B cell (primary cell): Measurements from ENCODE around the gene ARPP21. TPM values are rescaled to one million over a fixed set of nuclear protein-coding genes. Genes with fewer than 3 reads are reported as not detected.

Source experiments
- ATAC-seq: fragments of 200-7000 bp; cut with Tn5 transposase; one replicate; pipeline ENCODE4 v1.10.0; 2021; ENCODE audit warnings: low read depth, mild to moderate bottlenecking, moderate number of reproducible peaks, moderate library complexity
- CTCF ChIA-PET: fragments of 350-600 bp; sonication (Branson Sonifier 250); formaldehyde crosslinking; loops from one replicate; lab custom pipeline; 2021; ENCODE audit warnings: antibody characterized with exemption, inconsistent platforms; lab: Charles Lee
- POLR2A ChIA-PET: fragments of 350-600 bp; sonication (Branson Sonifier 250); formaldehyde crosslinking; loops from one replicate; lab custom pipeline; 2021; ENCODE audit warnings: antibody characterized with exemption; lab: Charles Lee
- DNase-seq: peaks from one replicate; pipeline ENCODE4 v3.0.0; 2013
- H2AFZ ChIP-seq: 2 replicates; pipeline ENCODE4 v1.6.1; 2012; ENCODE audit warnings: mild to moderate bottlenecking, low read depth, low read length; ENCODE audit not compliant: insufficient read depth, poor library complexity, severe bottlenecking
- H3K27ac ChIP-seq, 2 donors: 1 replicate in 1 of 2; 2 replicates in 1 of 2; pipeline ENCODE4 v1.5.1; 2012 to 2013; ENCODE audit warnings: low read length in 2 of 2, mild to moderate bottlenecking in 2 of 2, moderate library complexity in 1 of 2
- H3K27me3 ChIP-seq, 4 experiments: fragments of 200-600 bp in 1 of 4; sonication (generic) in 1 of 4; replicated peaks in 1 of 4; 1 replicate in 2 of 4; 2 replicates in 2 of 4; pipeline versions ENCODE4 v1.6.1 to v1.7.0; 2013 to 2016; ENCODE audit warnings: low read length in 3 of 4, mild to moderate bottlenecking in 2 of 4, mixed read lengths in 1 of 4, moderate library complexity in 1 of 4; ENCODE audit not compliant: insufficient read depth in 4 of 4, control insufficient read depth in 3 of 4; ENCODE audit errors: control extremely low read depth in 1 of 4
- H3K36me3 ChIP-seq, 2 experiments: replicated peaks in 1 of 2; 1 replicate in 1 of 2; 2 replicates in 1 of 2; pipeline versions ENCODE4 v1.6.1 to v1.7.1; 2013; ENCODE audit warnings: low read length in 1 of 2; ENCODE audit not compliant: insufficient read depth in 2 of 2, control insufficient read depth in 1 of 2; ENCODE audit errors: control extremely low read depth in 1 of 2, extremely low read depth in 1 of 2
- H3K4me1 ChIP-seq, 2 donors: fragments of 200-600 bp in 1 of 2; sonication (generic) in 1 of 2; 1 replicate in 1 of 2; 2 replicates in 1 of 2; pipeline versions ENCODE4 v1.5.1 to v1.6.1; 2013 to 2017; ENCODE audit warnings: low read length in 2 of 2; ENCODE audit not compliant: control insufficient read depth in 2 of 2, insufficient read depth in 2 of 2
- H3K4me2 ChIP-seq: replicated peaks from 2 replicates; pipeline ENCODE3; 2012; ENCODE audit warnings: mild to moderate bottlenecking, low read depth, low read length; ENCODE audit not compliant: poor library complexity, severe bottlenecking
- H3K4me3 ChIP-seq, 5 experiments: fragments of 200-600 bp in 1 of 5; sonication (generic) in 1 of 5; 1 replicate in 3 of 5; 2 replicates in 2 of 5; pipeline versions ENCODE4 v1.5.1 to v1.7.0; 2011 to 2016; ENCODE audit warnings: low read length in 4 of 5, mild to moderate bottlenecking in 4 of 5, low read depth in 2 of 5, control low read depth in 1 of 5, moderate library complexity in 1 of 5; ENCODE audit not compliant: insufficient read depth in 1 of 5; ENCODE audit errors: control extremely low read depth in 1 of 5, extremely low read depth in 1 of 5
- H3K79me2 ChIP-seq: fragments of 200-600 bp; sonication (generic); one replicate; pipeline ENCODE4 v1.6.0; 2016; ENCODE audit warnings: low read length; ENCODE audit not compliant: control insufficient read depth, insufficient read depth
- H3K9ac ChIP-seq: fragments of 200-600 bp; sonication (generic); 2 replicates; pipeline ENCODE4 v1.6.1; 2017; ENCODE audit warnings: mild to moderate bottlenecking, low read length, moderate library complexity
- H3K9me3 ChIP-seq, 3 donors: one replicate each; pipeline versions ENCODE4 v1.6.1 to v1.7.1; 2013; ENCODE audit warnings: low read length in 2 of 3; ENCODE audit not compliant: control insufficient read depth in 2 of 3, insufficient read depth in 1 of 3; ENCODE audit errors: control extremely low read depth in 1 of 3
- H4K20me1 ChIP-seq: 2 replicates; pipeline ENCODE4 v1.6.0; 2012; ENCODE audit warnings: mild to moderate bottlenecking, low read length; ENCODE audit not compliant: insufficient read depth, control insufficient read depth, poor library complexity, severe bottlenecking
- H3K27ac Mint-ChIP-seq: one replicate; pipeline ENCODE4 v1.8.0; 2021; ENCODE audit warnings: mixed read lengths
- H3K27me3 Mint-ChIP-seq: one replicate; pipeline ENCODE4 v1.8.0; 2021; ENCODE audit warnings: mixed read lengths
- H3K4me1 Mint-ChIP-seq: one replicate; pipeline ENCODE4 v1.8.0; 2021; ENCODE audit warnings: mixed read lengths
- H3K4me3 Mint-ChIP-seq: one replicate; pipeline ENCODE4 v1.8.0; 2021; ENCODE audit warnings: mixed read lengths
- H3K9me3 Mint-ChIP-seq: one replicate; pipeline ENCODE4 v1.8.0; 2022; ENCODE audit warnings: mixed read lengths; ENCODE audit not compliant: insufficient read depth
- EZH2 ChIP-seq: IDR thresholded peaks from 2 replicates; pipeline ENCODE4 v1.6.1; 2012; ENCODE audit warnings: borderline replicate concordance, low read depth, mild to moderate bottlenecking, moderate library complexity, low read length; ENCODE audit not compliant: insufficient read depth, poor library complexity, severe bottlenecking
- WGBS: methylation state at CpG from one replicate; pipeline ENCODE4 v1.1.5; 2013; ENCODE audit warnings: missing lambda C conversion rate; ENCODE audit not compliant: insufficient coverage; 5-methylcytosine and 5-hydroxymethylcytosine counted together
- intact Hi-C: fragments of 100-400 bp; cut with micrococcal nuclease; formaldehyde crosslinking; loops from one replicate; pipeline ENCODE4 v1.10.0; 2022
- polyA plus RNA-seq: library from polyadenylated mRNA; depleted of rRNA; stranded (reverse); fragments of >200 nt; gene quantifications from 2 replicates; pipeline ENCODE4 v1.2.3, GENCODE V29; 2012
- total RNA-seq, 2 donors: library from RNA; stranded (reverse); fragments of 120-200 nt in 1 of 2; gene quantifications; 1 replicate in 1 of 2; 2 replicates in 1 of 2; pipeline versions ENCODE4 v1.2.3 to v1.2.4, GENCODE V29; 2013 to 2022
- TF ChIP-seq, protein P1 (sequence below): fragments of 200-600 bp; IDR thresholded peaks from one replicate; pipeline ENCODE4 v1.8.0; 2022; ENCODE audit warnings: antibody characterized with exemption, mild to moderate bottlenecking

The ARPP21 gene
- total and polyA plus RNA-seq, 2 donors (not counting 1 experiment from before 2014, with no cell fraction given), result 0.10 TPM; not detected in 1

DNA sequence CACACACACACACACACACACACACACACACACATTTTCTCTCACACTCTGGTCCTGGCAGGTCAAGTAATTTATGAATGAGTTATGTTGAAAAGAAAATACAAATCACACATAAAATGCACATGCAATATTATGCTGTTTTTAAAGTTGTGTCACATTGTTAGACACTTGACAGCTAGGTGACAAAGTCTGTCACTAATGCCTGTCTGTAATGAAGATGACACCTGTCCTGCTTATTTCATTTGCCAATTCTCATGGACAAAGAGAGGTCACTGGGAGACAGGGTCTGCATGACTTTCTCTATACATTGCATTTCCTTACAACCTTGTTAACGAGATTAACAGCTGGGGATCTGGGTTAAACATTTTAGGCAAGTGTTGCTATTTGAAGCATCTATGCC lies 71.2 kb downstream of the ARPP21 start:
- Mint-ChIP-seq H3K27me3 (no peaks in the 10 kb centered on the region), H3K4me1 (peaks cover 7% of the 10 kb centered on the region), H3K27ac (no peak overlapping the region), H3K4me3 (no peak overlapping the region), H3K9me3 (no peaks in the 10 kb centered on the region)
- Histone ChIP-seq H3K27ac (no peak overlapping the region), H3K9ac (no peak overlapping the region), H3K9me3 (no peaks in the 10 kb centered on the region), H2AFZ (no peak overlapping the region), H4K20me1 (no peaks in the 10 kb centered on the region), H3K4me2 (no peak overlapping the region), H3K27me3 (no peaks in the 10 kb centered on the region), H3K4me1 (no peaks in the 10 kb centered on the region), H3K4me3 (no peak overlapping the region), H3K36me3 (no peaks in the 10 kb centered on the region), H3K79me2 (no peaks in the 10 kb centered on the region)
- ATAC-seq, result no peak
- CTCF ChIA-PET, result no interaction called here
- intact Hi-C loops, result no loop called here
- no CpG with 5 or more reads among the region's 1 CpG for WGBS
- POLR2A ChIA-PET, result no interaction called here
- TF ChIP-seq, protein P1, sequence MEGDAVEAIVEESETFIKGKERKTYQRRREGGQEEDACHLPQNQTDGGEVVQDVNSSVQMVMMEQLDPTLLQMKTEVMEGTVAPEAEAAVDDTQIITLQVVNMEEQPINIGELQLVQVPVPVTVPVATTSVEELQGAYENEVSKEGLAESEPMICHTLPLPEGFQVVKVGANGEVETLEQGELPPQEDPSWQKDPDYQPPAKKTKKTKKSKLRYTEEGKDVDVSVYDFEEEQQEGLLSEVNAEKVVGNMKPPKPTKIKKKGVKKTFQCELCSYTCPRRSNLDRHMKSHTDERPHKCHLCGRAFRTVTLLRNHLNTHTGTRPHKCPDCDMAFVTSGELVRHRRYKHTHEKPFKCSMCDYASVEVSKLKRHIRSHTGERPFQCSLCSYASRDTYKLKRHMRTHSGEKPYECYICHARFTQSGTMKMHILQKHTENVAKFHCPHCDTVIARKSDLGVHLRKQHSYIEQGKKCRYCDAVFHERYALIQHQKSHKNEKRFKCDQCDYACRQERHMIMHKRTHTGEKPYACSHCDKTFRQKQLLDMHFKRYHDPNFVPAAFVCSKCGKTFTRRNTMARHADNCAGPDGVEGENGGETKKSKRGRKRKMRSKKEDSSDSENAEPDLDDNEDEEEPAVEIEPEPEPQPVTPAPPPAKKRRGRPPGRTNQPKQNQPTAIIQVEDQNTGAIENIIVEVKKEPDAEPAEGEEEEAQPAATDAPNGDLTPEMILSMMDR, result no peak
- TF ChIP-seq EZH2, result no peak
- DNase-seq, result no peak

DNA sequence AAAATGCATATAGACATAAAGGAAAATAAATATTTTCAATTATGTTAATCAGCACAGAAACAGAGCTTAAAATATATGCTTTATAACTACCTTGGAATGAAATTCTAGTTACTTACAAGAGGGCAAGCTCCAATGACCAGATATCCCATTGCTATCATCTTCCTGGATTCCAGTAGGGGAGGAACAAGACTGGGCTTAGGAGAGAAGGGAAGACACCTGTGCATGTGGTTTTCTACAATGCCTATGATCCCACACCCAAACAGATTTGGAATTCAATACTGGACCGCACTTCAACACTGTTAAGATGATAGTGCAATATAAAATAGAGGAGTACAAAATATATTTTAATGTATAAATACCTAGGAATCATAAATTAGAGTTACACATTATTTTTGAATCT lies 79.6 kb downstream of the ARPP21 start:
- H4K20me1 ChIP-seq, result no peaks in the 10 kb centered on the region
- intact Hi-C loops, result no loop called here
- Mint-ChIP-seq H3K27ac (no peak overlapping the region), H3K4me1 (no peaks in the 10 kb centered on the region), H3K27me3 (no peaks in the 10 kb centered on the region), H3K9me3 (no peaks in the 10 kb centered on the region), H3K4me3 (no peak overlapping the region)
- no peak overlapping the region for H3K4me2 ChIP-seq
- no peak overlapping the region for H3K9ac ChIP-seq
- DNase-seq (no peak), ATAC-seq (no peak)
- no peak overlapping the region for H2AFZ ChIP-seq
- TF ChIP-seq, protein P1, result no peak
- no peak for TF ChIP-seq EZH2
- no peak overlapping the region for H3K4me3 ChIP-seq
- ChIA-PET POLR2A (no interaction called here), CTCF (no interaction called here)
- H3K79me2 ChIP-seq, result no peaks in the 10 kb centered on the region
- H3K27me3 ChIP-seq, result no peaks in the 10 kb centered on the region
- no CpG with 5 or more reads among the region's 1 CpG for WGBS
- H3K4me1 ChIP-seq, result no peaks in the 10 kb centered on the region
- no peaks in the 10 kb centered on the region for H3K36me3 ChIP-seq
- H3K27ac ChIP-seq, result no peak overlapping the region
- no peaks in the 10 kb centered on the region for H3K9me3 ChIP-seq
